HEK293 (cell line): ENCODE measurements around the gene EXOSC7.

ENCODE experiments used
- REPIN1 ChIP-seq: fragments of 450-650 bp; formaldehyde crosslinking; IDR thresholded peaks from 2 replicates; pipeline ENCODE4 v1.5.1; 2017; ENCODE audit warnings: missing biosample characterization, missing genetic modification characterization, low read depth
- YY1 ChIP-seq: fragments of 450-650 bp; formaldehyde crosslinking; IDR thresholded peaks from 2 replicates; pipeline ENCODE4 v1.5.1; 2018; ENCODE audit warnings: missing biosample characterization, missing genetic modification characterization
- ZBTB17 ChIP-seq: fragments of 450-650 bp; formaldehyde crosslinking; IDR thresholded peaks from 2 replicates; pipeline ENCODE4 v1.5.1; 2016; ENCODE audit warnings: missing biosample characterization, missing genetic modification characterization
- ZEB2 ChIP-seq: fragments of 450-650 bp; formaldehyde crosslinking; IDR thresholded peaks from 2 replicates; pipeline ENCODE4 v1.5.1; 2016; ENCODE audit warnings: missing biosample characterization, missing genetic modification characterization
- ZFP3 ChIP-seq: fragments of 450-650 bp; formaldehyde crosslinking; IDR thresholded peaks from 2 replicates; pipeline ENCODE4 v1.5.1; 2016; ENCODE audit warnings: low read depth, missing biosample characterization, missing genetic modification characterization
- ZNF311 ChIP-seq: fragments of 450-650 bp; formaldehyde crosslinking; IDR thresholded peaks from 2 replicates; pipeline ENCODE4 v1.5.1; 2017; ENCODE audit warnings: missing biosample characterization, missing genetic modification characterization, borderline replicate concordance
- ZNF561 ChIP-seq: fragments of 450-650 bp; IDR thresholded peaks from 2 replicates; pipeline ENCODE4 v1.5.1; 2018; ENCODE audit warnings: missing biosample characterization, missing genetic modification characterization, borderline replicate concordance
- ZNF585B ChIP-seq: fragments of 450-650 bp; formaldehyde crosslinking; IDR thresholded peaks from 2 replicates; pipeline ENCODE4 v1.5.1; 2016; ENCODE audit warnings: missing biosample characterization, missing genetic modification characterization
- ZNF701 ChIP-seq: fragments of 450-650 bp; formaldehyde crosslinking; IDR thresholded peaks from 2 replicates; pipeline ENCODE4 v1.5.1; 2016; ENCODE audit warnings: missing biosample characterization, missing genetic modification characterization
- TF ChIP-seq, protein P1 (sequence below): fragments of 450-650 bp; formaldehyde crosslinking; IDR thresholded peaks from 2 replicates; pipeline ENCODE4 v1.5.1; 2016; ENCODE audit warnings: missing biosample characterization, missing genetic modification characterization
- TF ChIP-seq, protein P2 (sequence below): fragments of 450-650 bp; formaldehyde crosslinking; optimal IDR thresholded peaks from 2 replicates; pipeline ENCODE3; 2016; ENCODE audit warnings: missing biosample characterization, mild to moderate bottlenecking, missing genetic modification characterization

DNA sequence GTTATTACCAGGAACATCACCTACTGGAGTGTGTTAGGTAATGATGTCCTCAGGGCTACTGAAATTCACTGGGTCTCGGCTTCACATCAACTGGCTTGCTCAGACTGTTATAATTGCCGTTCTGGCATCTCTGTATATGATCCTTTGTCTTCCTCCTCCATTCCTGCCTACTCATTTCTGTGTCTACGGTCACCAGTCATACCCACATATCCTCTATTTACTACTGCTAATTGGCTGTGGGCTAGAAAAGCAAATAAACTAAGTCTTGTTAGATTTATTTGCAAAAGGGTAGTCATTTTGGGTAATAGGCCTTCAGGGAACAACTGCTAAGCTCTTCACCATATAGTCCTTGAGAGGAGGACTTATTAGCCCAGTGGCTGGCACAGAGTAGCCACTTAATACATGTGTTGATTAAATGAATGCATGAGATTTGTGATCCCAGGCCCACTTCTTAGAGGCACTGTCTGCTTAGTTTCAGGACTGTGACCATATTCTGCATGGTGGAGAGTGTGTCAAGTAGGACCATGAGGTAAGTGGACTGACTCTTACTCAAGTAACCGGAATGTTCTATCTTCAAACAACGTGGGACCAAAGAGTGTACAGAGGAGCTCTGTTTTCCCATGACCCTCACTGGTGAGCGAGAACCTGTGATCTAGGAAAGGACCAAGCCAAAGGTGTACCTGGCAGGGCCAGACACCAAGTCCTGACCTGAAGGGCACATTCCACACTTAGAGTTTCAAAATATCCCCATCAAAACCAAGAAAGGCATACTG is 13.2 kb upstream of the EXOSC7 start:
- no peak for TF ChIP-seq ZNF585B (tag by site-specific recombination)
- TF ChIP-seq, protein P1, sequence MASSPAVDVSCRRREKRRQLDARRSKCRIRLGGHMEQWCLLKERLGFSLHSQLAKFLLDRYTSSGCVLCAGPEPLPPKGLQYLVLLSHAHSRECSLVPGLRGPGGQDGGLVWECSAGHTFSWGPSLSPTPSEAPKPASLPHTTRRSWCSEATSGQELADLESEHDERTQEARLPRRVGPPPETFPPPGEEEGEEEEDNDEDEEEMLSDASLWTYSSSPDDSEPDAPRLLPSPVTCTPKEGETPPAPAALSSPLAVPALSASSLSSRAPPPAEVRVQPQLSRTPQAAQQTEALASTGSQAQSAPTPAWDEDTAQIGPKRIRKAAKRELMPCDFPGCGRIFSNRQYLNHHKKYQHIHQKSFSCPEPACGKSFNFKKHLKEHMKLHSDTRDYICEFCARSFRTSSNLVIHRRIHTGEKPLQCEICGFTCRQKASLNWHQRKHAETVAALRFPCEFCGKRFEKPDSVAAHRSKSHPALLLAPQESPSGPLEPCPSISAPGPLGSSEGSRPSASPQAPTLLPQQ (tag by site-specific recombination): no peak
- TF ChIP-seq YY1: no peak
- TF ChIP-seq ZEB2 (tag by site-specific recombination): no peak
- no peak for TF ChIP-seq ZFP3 (tag by site-specific recombination)
- TF ChIP-seq, protein P2, sequence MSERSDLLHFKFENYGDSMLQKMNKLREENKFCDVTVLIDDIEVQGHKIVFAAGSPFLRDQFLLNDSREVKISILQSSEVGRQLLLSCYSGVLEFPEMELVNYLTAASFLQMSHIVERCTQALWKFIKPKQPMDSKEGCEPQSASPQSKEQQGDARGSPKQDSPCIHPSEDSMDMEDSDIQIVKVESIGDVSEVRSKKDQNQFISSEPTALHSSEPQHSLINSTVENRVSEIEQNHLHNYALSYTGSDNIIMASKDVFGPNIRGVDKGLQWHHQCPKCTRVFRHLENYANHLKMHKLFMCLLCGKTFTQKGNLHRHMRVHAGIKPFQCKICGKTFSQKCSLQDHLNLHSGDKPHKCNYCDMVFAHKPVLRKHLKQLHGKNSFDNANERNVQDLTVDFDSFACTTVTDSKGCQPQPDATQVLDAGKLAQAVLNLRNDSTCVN (tag by site-specific recombination): no peak
- TF ChIP-seq ZNF311 (tag by site-specific recombination): no peak
- TF ChIP-seq ZBTB17 (tag by site-specific recombination): no peak
- TF ChIP-seq REPIN1 (tag by site-specific recombination): no peak
- no peak for TF ChIP-seq ZNF561 (tag by site-specific recombination)
- no peak for TF ChIP-seq ZNF701 (tag by site-specific recombination)
